GM21447 (cell line): ENCODE measurements around the gene ALDH16A1.

Experiments
- ATAC-seq: cut with Tn5 transposase; IDR thresholded peaks from one replicate; pipeline ENCODE4 v1.9.1; 2021; ENCODE audit not compliant: unreplicated experiment

Gene ALDH16A1

DNA sequence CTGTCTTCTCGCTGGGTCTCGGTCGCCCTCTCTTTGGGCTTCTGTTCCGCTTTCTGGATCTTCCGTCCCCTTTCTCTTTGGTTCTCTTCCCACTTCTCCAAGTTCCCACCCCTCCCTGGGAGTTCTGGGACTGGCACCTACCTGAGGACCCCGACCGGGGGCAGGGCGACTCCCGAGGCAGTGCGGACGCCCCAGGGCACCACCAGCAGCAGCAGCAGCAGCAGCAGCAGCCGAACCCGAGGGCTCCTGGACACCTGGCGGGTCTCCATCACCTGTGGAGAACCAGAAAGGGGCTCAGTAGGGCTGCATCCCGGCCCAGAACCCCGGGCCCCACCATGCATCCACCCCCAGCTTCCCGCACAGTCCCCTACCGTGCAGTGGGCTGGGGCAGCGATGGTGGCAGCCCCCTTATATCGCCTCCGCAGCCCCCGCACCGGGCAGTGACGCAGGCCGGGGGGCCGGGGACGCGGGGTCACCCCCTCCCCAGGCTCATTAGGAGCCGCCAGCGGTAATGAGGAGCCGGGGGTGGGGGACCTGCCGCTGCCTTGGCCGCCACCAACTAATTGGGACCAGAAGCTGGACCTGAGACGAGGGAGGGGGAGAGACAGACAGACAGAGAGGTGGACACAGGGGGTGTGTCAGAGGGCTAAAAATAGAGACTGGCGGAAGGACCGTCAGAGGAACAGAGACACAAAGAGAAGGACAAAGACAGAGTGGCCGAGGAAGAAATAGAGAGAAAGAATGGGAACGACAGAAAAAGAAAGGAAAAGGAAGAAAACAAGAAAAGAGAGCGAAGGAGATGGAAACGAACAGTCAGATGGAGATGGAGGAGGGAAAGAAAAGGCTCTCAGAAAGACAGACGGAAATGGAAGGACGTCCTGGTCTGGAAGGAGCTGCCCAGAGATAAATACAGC, 29.7 kb upstream of the ALDH16A1 start, which contains the start of gene PTH2:
TSS of gene PTH2 (minus strand) at position 371 of the 914 bp plus-strand sequence. CDS start at position 269, 102 bp downstream.
- no peak for ATAC-seq

DNA sequence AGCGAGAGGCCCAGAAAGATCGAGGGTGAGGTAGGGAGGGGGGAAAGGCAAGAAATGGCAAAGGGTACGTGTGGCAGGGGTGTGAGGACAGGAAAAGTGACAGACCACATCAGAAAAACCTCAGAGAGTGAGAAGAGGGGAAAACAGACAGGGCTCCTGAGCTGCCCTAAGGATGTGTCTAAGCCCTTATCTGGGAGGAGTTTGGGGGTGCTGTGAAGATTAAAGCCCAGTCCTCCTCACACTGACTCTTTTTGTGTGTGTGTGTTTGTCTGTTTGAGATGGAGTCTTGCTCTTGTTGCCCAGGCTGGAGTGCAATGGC, 29.1 kb upstream of the ALDH16A1 start:
- ATAC-seq = no peak

DNA sequence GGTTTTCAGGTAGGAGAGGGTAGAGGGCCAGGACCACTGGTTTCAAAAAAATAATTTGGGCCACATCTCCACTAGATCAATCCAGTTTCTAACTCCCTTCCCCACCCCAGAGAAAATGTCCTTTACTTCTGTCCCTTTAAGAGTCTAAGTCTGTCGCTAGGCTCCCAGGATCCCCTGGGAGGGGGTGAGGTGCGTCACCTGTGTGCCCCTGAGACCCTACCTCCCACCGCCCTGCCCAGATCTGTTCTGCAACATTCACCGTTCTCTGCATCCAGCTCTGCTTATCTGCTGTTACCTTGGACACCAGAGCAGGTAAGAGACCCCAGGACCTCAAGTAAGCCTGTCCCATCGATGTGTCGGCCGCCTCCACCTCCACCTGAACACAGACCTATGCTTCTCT, 27.8 kb upstream of the ALDH16A1 start, which contains the start of gene GFY:
TSS of gene GFY (plus strand) at position 211 of the 400 bp plus-strand sequence. CDS start 1,043 bp downstream, outside the sequence.
- no peak for ATAC-seq

DNA sequence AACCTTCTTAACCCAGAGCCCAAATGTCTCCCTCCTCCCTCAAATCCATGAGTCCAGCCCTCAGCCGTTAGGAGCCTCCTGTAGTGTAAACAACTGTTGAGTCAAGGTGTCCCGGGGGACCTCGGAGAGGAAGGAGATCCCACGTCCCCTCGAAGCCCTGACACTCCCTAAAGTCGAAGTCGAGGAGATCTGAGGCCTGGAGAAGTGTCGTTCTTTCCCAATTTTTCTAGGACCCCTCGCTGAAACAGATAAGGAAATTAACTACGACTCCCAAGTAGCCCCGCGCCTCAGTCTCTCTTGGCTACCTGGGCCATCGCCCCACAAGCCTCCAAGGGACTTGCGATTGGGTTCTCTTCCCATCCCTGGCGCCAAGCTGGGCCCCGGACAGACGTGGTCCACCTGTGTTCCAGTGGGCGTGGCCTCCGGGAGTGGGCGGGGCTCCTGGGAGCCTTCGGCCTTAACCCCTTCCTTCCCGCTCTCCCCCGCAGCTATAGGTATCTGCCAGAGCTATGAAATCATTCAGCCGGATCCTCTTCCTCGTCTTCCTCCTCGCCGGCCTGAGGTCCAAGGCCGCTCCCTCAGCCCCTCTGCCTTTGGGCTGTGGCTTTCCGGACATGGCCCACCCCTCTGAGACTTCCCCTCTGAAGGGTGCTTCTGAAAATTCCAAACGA, 27.0 kb upstream of the ALDH16A1 start:
- ATAC-seq = no peak

DNA sequence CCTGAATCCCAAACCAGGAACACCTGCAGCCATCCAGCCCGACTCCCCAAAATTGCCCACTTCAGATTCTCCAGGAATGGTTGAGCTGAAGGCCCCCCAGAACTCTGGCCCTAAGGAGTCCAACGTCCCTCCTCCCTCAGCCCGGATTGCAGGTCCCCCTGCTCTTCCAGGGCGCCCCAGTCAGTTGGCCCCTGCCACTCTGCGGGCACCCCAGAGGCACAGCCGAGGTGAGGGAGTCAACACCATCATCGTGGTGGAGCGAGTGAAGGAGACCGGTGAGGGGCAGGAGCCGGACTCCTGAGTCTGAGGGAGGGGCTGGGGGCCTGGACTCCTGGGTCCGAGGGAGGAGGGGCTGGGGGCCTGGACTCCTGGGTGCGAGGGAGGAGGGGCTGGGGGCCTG, 25.7 kb upstream of the ALDH16A1 start:
- ATAC-seq = no peak

DNA sequence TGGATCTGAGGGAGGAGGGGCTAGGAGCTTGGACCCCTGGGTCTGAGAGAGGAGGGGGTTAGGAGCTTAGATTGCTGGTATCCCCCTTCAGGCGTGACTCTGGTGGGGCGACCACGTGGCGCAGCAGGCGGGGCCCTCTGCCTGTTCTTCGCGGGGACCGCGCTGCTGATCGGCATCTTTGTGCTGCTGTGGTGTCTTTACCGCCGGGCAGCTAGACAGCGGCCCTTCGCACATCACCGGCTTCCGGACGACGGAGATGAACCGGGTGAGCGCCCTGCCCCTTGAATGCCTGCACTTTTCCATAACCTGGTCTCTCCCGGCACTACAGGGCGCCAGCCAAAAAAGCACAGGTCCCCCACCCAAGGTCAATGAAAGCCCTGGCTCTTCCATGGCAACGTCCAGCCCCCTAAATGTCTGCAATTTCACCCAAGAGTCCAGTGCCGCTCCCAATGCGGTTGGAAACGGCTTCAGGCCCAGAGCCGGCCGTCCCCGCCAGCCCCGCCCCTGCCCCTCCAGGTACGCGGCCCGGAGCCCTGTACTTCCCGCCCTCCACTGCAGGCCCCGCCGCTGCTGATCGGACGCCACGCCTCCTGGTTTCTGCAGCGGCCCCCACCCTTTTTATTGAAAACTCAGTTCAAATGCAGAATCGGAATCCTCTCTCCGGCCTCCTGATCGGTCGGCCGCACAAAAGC, 25.0 kb upstream of the ALDH16A1 start:
- ATAC-seq = no peak

DNA sequence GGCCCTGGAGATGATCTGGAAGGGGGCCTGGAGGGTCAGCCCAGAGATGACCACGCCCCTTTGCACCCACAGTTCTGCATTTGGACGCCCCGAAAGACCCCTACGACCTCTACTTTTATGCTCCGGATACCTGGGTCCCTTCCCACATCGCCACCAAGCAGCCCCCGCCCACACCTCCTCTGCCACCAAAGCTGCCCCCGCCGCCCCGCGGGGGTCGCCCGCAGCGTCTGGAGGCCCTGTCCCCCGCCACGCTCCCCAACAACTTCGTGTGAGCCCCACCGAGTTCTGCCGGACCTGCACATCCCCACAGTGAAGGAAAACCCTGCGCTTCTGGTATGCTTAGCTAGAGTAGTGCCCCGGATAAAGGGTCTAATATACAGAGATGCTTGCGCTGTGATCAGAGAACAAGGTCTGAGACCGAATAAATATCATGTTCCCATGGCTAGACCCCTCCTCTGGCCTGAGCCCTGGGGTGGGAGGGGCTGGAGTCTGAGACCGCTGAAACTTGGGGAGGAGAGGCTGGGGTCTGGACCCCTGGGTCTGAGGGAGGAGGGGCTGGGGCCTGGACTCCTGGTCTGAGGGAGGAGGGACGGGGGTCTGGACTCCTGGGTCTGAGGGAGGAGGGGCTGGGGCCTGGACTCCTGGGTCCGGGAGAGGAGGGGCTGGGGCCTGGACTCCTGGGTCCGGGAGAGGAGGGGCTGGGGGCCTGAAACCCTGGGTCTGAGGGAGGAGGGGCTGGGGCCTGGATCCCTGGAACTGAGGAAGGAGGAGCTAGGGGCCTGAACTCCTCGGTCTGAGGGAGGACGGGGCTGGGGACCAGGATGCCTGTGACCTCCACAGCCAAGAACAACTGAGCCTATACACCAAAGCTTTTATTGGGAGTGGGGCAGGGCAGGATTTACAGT, 24.2 kb upstream of the ALDH16A1 start:
- ATAC-seq = no peak

DNA sequence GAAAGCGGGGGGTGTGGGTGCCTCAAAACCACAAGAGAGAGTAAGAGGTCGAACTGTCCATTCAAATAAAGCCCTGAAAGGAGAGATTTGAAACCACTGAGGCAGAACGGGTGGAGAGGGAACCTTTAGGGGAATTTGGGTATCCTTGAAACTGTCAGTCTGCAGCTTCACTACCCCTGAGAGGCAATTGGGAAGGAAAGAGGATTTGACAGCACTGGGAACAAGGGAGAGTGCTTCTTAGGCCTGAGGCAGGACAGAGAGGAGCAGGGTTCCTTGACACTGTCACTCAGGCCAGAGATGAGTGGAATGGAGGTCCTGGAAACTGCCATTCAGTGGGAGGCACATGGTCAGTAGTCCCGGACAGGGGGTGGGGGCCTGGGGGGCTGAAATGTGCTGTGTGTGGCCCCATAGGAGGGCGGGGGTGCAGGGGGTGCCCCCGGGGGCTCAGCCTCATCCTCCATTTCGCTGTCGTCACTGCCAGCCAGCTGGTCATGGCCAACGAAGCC, 22.8 kb upstream of the ALDH16A1 start:
- ATAC-seq = no peak

DNA sequence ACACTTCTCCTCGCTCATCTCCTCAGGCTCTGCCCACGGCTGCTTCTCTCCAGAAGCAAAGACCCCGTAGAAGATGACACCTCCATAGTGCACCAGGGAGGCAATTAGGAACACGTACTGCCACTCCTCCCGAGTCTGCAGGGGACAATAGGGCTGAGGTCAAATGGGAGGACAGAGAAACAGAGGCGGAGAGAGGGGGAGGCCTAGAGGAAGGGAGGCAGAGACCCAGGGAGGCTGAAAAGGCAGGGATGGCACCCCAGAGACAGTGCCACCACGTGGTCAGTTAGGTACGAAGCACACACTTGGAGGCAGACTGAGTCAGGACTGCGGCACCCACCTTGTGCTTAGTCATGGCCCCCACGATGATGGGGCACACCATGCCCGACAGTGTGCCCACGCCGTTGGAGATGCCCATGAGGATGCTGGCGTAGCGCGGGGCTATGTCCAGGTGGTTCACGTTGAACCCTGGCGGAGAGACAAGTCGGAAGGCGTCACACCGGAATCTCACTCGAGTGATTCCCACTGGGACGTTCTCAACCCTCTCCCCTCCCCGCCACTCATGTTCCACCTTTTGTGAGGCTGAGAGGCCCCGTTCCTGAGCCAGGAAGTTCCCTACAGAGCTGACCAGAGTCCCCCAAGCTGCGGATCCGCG, 22.2 kb upstream of the ALDH16A1 start:
- ATAC-seq = no peak

DNA sequence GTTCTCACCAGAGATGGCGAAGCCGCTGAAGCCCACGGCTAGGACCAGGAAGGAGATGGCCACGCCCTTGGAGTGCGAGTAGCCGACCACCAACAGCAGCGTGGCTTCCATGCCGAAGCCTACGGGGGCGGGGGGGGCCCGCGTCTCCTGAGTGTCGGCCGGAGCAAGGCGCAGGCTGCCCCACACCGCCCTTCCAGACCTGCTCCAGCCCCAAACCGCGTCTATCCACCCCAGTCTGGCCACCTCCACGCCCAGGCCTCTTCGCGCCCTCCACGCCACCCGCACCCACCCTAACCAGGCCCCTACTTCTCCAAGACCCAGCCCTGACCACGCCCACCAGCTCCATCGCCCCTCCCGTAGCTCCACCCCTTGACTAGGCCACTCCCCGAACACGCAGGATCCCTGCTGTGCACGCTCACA, 21.7 kb upstream of the ALDH16A1 start:
- no peak for ATAC-seq

DNA sequence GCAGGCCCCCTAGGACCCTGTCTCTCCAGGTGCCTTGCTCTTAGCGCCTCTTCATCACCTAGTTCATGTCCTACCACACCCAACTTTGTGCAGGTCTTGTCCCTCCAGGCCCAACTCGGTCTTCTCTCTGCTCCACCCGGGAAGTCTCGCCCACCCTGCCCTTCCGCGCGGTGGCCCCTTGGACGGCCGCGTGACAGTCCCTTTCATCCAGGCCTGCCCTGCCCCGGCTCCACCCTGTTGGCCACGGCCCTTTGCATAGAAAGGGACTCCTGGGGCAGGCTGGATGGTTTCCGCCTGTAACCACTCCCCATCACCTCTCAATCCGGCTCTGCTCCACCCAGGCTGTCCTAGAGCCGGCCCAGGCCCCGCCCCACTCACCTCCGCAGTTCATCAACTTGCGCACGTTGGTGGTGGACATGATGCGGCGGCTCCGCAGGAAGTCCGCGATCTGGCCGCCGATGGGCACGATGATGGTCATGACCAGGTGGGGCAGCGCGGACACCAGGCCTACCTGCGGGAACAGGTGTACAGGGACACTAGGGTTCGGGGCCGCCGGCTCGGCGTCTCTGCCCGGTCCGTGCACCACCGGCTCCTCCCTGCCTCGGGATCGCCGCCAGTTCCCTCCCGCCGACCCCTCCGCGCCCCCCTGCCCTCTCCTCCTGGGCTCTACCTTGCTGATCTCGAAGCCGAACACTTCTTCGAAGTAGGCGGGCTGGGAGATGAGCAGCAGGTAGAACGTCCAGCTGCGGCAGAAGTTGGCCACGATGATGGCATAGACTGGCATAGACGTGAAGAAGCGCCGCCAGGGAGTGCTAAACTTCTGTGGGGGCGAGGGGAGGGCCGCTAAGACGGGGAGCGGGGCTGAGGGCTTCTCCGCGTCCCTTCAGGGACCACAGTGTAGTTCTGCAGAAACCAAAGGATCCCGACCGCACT, 20.6 kb upstream of the ALDH16A1 start:
- ATAC-seq = no peak

DNA sequence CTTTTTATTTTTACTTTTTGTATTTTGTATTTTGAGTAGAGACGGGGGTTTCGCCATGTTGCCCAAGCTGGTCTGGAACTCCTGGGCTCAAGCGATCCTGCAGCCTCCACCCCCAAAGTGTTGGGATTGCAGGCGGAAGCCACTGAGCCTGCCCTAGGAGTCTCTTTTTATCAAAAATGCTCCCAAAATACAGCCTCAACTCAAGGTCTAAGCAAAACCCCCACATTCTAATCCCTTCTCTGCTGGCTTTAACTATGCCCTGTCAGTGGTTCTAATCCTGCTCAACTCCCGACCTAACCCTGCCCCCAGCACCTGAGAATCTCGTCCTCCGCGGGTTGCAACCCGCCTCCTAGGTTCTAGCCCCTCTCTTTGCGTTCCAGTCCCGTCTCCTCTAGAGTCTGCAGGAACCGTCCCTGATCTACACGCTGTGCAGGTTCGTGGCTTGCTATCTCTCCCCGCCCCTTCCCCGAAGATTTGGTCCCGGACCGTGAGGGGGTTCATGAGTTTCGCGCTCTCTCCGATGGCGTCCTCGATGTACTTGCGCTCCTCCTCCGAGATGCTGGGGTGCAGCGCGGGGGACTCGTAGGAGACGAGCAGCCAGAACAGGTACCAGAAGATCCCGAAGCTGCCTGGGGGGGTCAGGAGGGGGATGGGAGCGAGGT, 19.7 kb upstream of the ALDH16A1 start:
- ATAC-seq = no peak

DNA sequence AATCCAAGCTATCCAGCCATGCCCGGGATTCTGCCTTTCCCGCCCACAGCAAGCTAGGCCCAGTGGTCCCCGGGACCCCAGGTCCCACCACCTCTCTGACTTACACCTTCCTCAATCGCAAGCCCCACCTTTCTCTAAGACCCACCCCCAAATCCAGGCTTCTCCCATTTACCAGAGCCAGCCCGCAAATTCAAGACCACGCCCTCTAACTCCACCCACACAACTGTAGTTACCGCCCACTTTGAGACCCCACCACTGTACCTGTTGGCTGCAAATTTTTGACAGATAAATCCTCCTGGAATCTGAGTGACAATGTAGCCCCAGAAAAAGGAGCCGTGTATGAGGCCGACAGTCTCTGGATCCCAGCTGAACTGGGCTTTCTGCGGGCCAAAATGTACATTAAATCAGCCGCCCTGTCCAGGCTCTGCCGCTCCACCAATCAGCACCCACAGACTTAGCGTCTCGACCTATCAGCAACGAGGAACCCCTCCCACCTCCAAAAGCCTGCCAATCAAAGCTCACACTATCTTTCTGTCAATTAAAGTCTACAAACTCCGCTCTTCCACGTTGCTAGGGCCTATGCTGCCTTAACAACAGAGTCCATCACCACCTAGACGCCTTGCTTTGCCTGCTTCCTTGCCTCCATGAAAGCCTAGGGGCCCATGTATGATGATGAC, 18.0 kb upstream of the ALDH16A1 start:
- ATAC-seq = no peak

DNA sequence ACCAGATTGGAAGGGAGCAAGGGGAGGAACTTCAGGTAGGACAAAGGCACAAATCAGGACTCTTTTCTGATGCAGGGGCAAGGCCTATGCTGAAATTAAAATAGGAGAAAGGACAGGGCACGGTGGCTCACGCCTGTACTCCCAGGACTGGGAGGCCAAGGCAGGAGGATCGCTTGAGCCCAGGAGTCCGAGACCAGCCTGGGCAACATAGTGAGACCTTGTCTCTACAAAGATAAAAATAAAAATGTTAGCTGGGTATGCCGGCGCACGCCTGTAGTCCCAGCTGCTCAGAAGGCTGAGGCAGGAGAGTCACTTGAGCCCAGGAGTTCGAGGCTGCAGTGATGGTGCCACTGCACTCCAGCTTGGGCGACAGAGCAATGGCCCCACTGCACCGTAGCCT, 17.4 kb upstream of the ALDH16A1 start:
- ATAC-seq = no peak

DNA sequence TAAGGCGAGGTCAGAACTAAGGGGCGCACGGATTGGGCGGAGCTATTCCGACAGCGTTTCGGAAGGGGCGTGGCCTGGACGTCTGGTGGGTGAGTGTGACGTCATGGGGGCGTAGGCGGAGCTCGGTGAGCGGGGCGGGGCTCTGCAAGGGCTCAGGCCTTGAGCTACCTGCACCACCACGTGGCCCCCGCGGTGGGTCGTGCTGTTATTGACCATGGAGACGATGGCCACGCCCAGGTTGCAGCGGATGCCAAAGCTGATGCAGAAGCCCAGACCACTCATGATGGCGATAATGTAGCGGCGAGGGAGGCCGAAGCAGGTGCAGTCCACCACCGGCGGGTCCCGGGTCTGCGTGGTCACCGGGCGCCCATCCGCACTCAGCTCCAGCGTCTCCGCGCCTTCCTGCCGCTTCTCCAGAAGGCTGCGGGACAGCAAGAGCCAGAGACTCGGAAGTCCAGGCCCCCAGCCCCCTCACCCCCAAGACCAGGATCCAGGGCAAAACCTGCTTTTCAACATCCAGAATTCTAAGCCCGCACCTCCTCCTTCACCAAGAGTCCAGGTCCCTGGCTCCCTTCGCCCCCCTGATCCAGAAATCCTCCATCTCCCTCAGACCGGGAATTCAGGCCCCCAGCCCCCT, 16.5 kb upstream of the ALDH16A1 start:
- no peak for ATAC-seq

DNA sequence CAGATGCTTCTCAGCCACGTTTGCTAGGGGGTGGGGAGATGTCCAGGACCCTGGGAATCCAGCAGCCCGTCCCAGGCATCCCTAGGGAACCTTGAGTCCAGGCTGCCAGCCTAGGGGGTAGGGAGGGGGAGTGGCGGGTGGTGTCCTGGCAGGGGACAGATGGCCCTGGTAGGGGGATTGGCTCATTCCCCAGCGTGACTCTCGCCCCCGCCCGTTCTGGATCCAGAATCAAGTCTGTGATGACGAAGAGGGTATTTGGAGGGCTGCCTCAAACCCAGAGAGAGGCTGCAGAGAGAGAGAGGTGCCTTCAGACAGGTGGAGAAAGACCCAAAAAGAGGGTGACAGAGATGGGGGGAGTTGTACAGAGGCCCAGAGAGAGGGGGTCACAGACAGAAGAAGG, 15.8 kb upstream of the ALDH16A1 start:
- ATAC-seq = no peak

DNA sequence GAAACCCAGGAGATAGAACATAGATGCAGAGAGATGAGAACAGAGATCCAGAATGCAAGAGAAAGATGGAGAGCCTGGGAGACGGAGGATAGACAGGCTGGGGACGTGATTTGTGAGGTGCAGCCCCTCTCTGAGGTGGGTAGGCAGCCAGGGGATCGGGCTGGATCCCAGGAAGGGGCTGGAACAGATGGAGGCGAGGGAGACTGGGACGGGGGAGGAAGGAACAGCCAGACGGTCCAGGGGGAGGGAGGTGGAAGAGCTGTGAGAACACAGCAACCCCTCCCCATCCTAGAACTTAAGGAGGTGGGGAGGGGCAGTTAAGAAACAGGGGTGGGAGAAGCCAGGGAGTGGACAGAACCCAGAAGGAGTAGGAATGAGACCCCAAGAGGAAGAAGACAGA, 14.8 kb upstream of the ALDH16A1 start:
- ATAC-seq = no peak
